Measurements from ENCODE around the gene IWS1. TPM values are rescaled to one million over a fixed set of nuclear protein-coding genes. Genes with fewer than 3 reads are reported as not detected.

Gene IWS1
- polyA plus RNA-seq, 2 of the 4 experiments (the other 2 are of a cell fraction) = 56.6 to 69.1 TPM

DNA sequence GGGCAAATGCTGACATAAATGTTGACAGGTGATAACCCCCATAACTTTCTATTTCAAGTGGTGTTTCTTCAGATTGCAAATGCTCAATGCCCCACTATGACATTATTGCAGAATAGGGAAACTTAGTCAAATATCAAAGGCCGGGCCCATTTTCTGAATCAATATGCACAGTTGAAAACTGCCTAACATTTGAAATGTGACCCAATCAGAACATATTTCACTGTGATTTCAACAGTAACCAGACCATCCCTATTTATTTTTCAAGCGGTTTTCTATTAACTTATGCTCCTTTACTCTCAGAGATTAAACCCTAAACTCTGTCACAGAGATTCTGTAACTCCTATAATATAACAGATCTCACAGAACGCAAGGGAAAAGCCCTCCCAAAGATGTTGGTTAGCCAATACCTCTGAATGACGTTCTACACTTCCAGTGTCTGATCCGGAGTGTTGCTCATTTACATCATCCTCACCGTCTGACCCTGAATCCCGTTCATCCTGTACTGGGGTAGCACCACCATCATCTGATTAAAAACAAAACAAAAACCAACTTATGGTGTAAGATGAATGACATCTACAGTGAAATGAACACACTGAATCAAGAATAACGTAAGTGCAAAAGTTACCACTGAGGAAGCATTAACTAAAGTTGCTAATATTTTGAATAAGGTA, 2.9 kb downstream of the IWS1 start:
- POLR2A ChIA-PET = no interaction called here
- CTCF ChIA-PET = no interaction called here
- TF ChIP-seq, protein P1, sequence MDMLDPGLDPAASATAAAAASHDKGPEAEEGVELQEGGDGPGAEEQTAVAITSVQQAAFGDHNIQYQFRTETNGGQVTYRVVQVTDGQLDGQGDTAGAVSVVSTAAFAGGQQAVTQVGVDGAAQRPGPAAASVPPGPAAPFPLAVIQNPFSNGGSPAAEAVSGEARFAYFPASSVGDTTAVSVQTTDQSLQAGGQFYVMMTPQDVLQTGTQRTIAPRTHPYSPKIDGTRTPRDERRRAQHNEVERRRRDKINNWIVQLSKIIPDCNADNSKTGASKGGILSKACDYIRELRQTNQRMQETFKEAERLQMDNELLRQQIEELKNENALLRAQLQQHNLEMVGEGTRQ (IDR thresholded peaks at IDR 0.05) = no peak
- TF ChIP-seq, protein P2, sequence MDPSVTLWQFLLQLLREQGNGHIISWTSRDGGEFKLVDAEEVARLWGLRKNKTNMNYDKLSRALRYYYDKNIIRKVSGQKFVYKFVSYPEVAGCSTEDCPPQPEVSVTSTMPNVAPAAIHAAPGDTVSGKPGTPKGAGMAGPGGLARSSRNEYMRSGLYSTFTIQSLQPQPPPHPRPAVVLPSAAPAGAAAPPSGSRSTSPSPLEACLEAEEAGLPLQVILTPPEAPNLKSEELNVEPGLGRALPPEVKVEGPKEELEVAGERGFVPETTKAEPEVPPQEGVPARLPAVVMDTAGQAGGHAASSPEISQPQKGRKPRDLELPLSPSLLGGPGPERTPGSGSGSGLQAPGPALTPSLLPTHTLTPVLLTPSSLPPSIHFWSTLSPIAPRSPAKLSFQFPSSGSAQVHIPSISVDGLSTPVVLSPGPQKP (IDR thresholded peaks at IDR 0.05; ENCODE audit: low read depth, low read length) = no peak
- no peak for TF ChIP-seq ZC3H11A (IDR thresholded peaks at IDR 0.05)
- TF ChIP-seq RARB (CRISPR knock-in tag; IDR thresholded peaks at IDR 0.05) = no peak
- no peak for TF ChIP-seq FOSL2 (IDR thresholded peaks at IDR 0.05)
- no peak for TF ChIP-seq FOSL2 (CRISPR knock-in tag; IDR thresholded peaks at IDR 0.05)
- TF ChIP-seq RAD21 (conservative IDR thresholded peaks at IDR 0.05 in 1 of 2, IDR thresholded peaks at IDR 0.05 in 1 of 2) = no peak
- no peak for TF ChIP-seq JUN (IDR thresholded peaks at IDR 0.05)
- no peak for TF ChIP-seq RCOR1 (IDR thresholded peaks at IDR 0.05; ENCODE audit: low read depth, low read length)
- TF ChIP-seq EP300 (IDR thresholded peaks at IDR 0.05) = no peak
- TF ChIP-seq, protein P3, sequence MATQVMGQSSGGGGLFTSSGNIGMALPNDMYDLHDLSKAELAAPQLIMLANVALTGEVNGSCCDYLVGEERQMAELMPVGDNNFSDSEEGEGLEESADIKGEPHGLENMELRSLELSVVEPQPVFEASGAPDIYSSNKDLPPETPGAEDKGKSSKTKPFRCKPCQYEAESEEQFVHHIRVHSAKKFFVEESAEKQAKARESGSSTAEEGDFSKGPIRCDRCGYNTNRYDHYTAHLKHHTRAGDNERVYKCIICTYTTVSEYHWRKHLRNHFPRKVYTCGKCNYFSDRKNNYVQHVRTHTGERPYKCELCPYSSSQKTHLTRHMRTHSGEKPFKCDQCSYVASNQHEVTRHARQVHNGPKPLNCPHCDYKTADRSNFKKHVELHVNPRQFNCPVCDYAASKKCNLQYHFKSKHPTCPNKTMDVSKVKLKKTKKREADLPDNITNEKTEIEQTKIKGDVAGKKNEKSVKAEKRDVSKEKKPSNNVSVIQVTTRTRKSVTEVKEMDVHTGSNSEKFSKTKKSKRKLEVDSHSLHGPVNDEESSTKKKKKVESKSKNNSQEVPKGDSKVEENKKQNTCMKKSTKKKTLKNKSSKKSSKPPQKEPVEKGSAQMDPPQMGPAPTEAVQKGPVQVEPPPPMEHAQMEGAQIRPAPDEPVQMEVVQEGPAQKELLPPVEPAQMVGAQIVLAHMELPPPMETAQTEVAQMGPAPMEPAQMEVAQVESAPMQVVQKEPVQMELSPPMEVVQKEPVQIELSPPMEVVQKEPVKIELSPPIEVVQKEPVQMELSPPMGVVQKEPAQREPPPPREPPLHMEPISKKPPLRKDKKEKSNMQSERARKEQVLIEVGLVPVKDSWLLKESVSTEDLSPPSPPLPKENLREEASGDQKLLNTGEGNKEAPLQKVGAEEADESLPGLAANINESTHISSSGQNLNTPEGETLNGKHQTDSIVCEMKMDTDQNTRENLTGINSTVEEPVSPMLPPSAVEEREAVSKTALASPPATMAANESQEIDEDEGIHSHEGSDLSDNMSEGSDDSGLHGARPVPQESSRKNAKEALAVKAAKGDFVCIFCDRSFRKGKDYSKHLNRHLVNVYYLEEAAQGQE (IDR thresholded peaks at IDR 0.05) = no peak
- TF ChIP-seq HOXA7 (CRISPR knock-in tag; IDR thresholded peaks at IDR 0.05) = no peak
- TF ChIP-seq, protein P4, sequence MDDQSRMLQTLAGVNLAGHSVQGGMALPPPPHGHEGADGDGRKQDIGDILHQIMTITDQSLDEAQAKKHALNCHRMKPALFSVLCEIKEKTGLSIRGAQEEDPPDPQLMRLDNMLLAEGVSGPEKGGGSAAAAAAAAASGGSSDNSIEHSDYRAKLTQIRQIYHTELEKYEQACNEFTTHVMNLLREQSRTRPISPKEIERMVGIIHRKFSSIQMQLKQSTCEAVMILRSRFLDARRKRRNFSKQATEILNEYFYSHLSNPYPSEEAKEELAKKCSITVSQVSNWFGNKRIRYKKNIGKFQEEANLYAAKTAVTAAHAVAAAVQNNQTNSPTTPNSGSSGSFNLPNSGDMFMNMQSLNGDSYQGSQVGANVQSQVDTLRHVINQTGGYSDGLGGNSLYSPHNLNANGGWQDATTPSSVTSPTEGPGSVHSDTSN (IDR thresholded peaks at IDR 0.05) = no peak
- no peak for TF ChIP-seq HEYL (CRISPR knock-in tag; IDR thresholded peaks at IDR 0.05)
- TF ChIP-seq, protein P5, sequence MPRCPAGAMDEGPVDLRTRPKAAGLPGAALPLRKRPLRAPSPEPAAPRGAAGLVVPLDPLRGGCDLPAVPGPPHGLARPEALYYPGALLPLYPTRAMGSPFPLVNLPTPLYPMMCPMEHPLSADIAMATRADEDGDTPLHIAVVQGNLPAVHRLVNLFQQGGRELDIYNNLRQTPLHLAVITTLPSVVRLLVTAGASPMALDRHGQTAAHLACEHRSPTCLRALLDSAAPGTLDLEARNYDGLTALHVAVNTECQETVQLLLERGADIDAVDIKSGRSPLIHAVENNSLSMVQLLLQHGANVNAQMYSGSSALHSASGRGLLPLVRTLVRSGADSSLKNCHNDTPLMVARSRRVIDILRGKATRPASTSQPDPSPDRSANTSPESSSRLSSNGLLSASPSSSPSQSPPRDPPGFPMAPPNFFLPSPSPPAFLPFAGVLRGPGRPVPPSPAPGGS (IDR thresholded peaks at IDR 0.05) = no peak
- TF ChIP-seq NR3C1 (IDR thresholded peaks at IDR 0.05) = no peak
- TF ChIP-seq CEBPB (IDR thresholded peaks at IDR 0.05) = no peak
- TF ChIP-seq NPAS2 (CRISPR knock-in tag; IDR thresholded peaks at IDR 0.05; ENCODE audit: borderline replicate concordance) = no peak
- no peak for TF ChIP-seq FOSB (CRISPR knock-in tag; IDR thresholded peaks at IDR 0.05)
- TF ChIP-seq RFX5 (IDR thresholded peaks at IDR 0.05) = no peak

More for the DNA sequence above, 2.9 kb downstream of the IWS1 start:
- Histone ChIP-seq H3K27ac (no peak overlapping the region), H3K4me2 (peak overlapping the region; percentile 93), H3K4me3 (no peak overlapping the region), H3K9me3 (no peaks in the 10 kb centered on the region), H3K4me1 (peaks cover 27% of the 10 kb centered on the region)
- FAIRE-seq = no peak
- no peak for ATAC-seq
- 87% methylated on average over 8 of the region's 8 CpGs for WGBS (ENCODE audit: missing lambda C conversion rate)
- DNase-seq (ENCODE audit: low read depth in 1 of 2, low spot score in 1 of 2) = no peak

All from A549 (cell line).